HG02852 (cell line): ENCODE data around the gene RNF166.

Experiments
- ATAC-seq: cut with Tn5 transposase; IDR thresholded peaks from one replicate; pipeline ENCODE4 v1.9.1; 2021; ENCODE audit warnings: mild to moderate bottlenecking, moderate library complexity; ENCODE audit not compliant: unreplicated experiment

The RNF166 gene, protein sequence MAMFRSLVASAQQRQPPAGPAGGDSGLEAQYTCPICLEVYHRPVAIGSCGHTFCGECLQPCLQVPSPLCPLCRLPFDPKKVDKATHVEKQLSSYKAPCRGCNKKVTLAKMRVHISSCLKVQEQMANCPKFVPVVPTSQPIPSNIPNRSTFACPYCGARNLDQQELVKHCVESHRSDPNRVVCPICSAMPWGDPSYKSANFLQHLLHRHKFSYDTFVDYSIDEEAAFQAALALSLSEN

DNA sequence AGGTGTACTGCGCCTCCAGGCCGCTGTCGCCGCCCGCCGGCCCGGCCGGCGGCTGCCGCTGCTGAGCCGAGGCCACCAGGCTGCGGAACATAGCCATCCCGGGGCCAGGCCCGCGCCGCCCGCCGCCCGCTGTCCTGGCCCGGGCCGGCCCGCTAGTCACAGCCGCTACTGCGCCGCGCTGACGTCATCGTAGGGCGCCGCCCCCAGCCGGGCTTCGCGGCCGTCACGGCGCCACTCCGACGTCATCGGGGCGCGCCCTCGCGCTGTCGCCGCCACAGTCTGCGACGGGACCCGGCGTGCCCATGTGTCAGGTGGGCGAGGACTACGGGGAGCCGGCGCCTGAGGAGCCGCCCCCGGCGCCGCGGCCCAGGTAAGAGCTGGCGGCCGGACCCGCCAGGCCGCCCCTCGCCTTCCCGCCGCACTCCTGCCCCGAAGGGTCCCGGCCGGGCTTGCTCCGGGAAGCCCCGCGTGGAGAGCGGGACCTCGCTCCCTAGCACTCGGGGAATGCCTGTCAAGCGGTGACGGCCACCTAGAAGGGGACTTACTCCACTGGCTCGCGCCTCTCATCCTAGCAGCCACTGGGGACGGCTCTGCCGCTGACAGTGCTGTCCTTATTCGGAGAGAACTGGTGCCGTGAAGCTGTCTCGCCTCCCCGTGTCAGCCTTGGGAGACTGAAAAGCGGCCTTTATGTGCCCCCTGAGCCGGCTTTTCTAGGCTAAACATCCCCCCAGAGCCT, at the start of gene RNF166, which contains the start of gene CTU2:
Gene RNF166, minus strand, starts transcription at position 180 of the 736 bp plus-strand sequence. Its CDS starts 83 bp downstream, at position 97.
Gene CTU2, plus strand, starts transcription at position 275 of the 736 bp plus-strand sequence. Its CDS starts 28 bp downstream, at position 303.
- ATAC-seq = peak; percentile 67

DNA sequence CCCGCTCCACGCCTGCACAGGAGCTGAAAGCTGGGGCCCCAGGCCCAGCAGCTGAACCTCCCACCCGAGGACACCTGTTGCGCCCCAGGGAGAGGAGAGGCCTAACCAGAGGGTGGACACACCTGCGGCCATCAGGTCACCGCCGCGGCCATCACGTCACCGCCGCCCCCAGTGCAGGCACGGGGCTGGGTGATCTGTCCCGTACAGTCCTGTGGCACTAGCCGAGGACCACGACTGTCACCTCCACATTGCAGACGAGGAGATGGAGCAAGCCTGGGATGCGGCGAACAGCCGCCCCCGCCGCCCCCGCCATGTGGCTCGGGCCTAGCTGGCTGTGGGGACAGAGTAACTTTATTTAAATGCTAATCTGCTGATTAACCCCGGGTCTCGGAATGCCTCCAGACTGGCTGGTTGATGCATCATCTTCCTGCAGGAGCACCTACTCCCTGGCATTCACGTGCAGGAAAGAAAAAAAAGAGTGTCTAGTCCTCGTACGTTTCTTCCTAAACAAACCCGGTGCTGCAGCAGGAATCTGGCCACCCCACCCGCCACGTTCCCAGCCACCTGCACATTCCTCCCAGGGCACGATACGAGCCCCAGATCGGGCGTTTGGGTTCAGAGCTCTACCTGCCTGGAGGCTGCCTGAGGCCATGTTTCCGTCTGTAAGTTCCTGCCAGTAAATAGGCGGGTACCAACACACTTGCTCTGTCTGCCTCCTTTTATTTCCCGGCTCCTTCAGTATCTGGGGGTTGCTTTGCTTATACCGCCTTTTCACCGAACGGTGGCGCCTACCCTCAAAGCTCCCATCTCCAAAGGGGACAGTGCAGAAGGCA, 48.9 kb upstream of the RNF166 start:
- no peak for ATAC-seq

DNA sequence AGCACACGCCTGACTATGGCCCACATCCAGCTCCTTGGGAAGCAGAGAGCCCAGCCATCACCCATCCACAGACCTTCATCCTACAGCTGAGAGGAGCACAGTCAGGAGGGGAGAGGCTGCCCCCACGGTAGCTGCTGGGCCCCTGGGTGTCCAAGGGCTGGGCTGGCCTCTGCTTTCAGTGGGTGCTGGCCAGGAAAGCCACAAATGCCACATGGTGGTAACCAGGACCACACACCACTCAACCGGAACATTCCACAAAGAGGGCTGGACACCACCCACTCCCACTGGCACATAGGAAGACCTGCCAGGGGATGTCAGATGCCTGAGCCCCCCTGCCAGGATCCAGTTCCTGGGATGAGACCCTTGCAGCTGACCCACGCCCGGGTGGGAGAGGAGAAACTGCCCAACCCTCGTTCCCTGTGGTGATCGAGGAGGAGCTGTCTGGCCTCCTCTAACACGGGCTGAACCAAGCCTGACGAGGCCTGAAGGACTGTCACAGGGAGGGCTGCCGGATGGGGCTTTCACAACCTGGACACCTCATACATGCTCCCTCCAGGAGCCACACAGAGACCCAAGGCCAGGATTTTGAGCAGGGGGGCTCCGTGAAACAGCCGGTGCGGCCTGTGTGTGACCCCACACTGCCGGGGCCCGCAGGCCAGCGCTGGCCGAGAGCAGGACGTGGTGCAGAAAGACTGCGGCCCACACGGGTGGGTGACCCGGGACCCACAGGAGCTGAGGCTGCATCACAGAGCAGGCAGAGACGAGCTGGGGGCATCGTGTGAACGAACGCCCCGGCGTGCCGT, 48.1 kb upstream of the RNF166 start:
- ATAC-seq = no peak

DNA sequence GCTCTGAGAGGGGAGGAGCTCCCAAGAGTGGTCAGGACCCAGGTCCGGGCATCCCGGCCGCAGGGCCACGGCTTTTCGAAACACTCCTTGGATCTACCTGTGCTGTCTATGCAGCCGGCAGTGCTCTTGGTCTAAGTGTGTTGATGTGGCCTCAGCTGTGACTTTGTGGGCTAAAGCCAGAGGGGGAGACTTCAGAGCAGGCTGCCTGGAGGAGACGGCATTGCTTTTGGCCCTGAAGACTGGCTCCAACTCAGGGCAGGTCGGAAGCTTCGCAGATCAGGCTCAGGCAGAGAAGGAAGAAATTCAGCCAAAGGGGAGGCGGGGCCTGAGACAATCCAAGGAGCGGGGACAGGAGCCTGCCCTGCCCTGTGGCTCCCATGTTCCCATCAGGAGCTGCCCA, 47.4 kb upstream of the RNF166 start:
- no peak for ATAC-seq

DNA sequence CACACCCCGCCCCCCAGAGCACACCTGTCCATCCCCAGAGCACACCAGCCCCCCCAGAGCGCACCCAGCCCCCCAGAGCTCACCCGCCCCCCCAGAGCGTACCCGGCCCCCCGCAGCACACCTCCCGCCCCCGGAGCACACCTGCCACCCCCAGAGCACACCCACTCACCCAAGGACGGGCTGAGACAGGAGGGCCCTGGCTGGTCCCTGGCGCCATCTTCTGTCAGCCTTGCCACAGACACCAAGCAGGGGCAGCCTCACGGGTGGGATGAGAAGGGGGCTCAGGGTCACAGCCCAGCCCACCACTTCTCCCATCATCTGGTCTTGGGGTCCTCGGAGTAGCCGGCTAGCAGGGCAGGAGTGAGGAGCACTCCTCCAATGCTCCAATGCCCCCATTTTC, 47.0 kb upstream of the RNF166 start:
- ATAC-seq = no peak

DNA sequence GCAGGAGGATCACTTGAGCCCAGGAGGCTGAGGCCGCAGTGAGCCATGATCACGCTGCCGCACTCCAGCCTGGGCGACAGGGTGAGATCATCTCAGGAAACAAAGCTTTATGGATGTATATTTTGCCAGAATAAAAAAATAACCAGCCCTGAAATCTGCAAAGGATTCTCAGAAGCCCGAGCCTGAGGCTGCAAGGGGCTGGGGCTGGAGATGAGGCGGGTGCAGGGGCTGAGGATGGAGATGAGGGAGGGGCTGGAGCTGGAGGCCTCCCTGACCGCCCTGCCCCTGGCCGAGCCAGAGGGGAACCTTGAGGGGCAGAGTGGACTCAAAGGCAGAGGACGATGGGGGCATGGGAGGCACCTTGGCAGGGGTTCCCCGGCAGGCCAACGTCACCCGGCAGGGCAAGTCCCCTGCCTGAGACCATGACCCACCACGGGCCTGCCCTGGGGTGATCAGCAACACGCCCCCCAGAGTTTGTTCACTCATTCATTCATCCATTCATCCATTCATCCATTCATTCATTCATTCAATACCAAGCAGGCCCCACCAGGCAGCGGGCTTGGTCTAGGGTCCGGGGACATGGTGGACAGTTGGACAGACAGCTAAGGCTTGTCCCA, 46.3 kb upstream of the RNF166 start:
- no peak for ATAC-seq

DNA sequence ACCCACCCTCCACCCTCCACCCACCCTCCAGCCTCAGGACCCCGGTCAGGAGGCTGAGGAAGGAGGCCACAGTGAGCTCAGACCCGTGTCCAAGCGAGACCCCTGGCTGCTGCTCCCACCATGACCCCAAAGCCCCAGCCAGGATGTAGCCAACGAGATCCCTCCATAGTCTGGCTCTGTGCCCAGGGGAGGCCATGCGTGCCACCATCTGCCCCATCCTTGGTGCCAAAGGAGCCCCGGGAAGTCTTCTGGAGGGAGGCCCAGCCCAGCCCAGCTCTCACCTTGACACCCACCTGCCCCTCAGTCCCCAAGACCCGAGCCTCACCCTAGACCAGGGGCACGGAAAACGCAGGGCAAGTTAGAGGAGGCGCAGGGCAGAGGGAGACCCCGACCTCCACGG, 44.6 kb upstream of the RNF166 start:
- no peak for ATAC-seq

DNA sequence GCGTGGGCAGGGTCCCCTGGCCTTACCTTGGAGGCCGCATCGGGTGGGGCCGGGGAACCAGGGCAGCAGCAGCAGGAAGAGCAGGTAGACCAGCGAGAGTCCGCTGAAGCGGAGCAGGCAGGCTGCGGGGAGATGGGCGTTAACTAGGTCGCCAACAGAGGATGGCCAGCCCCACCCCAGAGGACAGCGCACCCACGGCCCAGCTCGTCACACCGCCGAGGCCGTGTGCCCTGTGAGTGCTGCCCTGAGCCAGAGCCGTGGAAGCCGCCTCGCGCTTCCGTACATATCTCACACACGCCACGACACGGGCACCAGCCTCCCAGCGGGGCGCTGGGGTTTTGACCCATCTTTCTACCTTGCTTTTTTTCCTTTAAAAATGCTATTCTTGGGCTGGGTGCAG, 43.1 kb upstream of the RNF166 start:
- ATAC-seq = no peak

DNA sequence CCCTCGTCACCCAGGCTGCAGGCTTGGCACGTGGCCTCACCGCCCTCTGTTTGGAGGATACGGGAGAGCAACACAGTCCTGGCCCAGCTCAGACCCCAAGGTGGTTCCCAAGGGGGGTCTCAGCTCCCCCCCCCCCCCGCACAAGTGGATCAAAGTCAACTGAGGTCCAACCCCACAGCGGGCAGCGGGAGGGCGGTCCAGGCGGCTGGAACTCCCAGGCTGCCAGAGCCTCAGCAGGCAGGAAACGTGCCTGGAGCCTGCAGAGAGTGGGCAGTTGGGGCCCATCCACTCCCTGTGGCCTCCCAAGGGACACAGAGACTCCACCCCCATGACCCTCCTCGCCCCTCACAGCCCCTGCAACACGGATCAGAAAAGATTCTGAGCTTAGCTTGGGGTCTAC, 42.2 kb upstream of the RNF166 start:
- ATAC-seq = no peak

DNA sequence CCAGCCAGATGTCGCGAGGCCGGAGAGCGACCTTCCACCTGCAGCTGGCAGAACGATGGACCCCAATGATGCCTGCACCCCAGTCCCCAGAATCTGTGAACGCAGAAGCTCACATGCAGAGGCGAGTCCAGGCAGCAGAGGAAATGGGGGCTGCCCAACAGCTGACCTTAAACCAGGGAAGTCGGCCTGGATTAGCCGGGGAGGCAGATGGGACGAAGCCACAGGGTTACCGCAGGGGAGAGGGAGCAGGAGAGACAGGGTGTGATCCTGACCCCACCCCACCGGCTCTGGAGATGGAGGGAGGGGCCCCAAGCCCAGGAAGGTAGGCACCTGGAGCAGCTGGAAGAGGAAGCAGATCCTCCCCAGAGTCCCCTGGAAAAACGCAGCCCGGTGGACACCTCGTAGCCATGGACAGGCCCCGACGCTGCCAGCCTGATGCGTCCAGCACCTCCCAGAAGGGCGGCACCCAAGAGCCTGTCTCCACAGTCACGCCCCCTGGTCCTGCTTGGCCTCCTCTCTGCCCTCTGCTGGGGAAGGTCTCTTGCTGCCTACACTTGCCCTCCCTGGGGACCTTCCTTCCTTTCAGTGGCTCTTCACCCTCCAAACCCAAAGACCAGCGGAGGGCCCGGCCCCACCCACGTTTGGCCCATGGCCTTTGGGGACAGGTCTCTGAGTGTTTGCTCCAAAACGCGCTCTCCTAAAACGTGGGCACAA, 41.5 kb upstream of the RNF166 start:
- no peak for ATAC-seq

DNA sequence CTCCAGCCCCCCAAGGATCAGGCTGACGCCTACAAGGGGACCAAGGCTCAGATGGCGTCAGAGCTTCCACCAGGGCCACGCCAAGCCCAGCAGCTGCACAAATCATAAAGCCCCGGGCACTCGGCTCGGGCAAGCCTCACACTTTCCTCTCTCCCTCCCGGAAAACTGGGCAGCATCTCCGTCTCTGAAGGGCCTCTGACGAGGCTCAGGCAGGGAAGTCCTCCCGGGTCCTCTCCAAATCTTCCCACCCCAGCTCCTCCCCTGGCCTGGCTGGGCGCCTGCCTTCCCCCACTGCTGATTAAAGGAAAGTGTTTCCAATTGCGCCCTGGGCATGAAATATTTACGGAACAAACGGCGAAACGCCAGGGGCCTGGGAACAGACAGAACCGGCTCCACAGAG, 40.3 kb upstream of the RNF166 start:
- no peak for ATAC-seq

DNA sequence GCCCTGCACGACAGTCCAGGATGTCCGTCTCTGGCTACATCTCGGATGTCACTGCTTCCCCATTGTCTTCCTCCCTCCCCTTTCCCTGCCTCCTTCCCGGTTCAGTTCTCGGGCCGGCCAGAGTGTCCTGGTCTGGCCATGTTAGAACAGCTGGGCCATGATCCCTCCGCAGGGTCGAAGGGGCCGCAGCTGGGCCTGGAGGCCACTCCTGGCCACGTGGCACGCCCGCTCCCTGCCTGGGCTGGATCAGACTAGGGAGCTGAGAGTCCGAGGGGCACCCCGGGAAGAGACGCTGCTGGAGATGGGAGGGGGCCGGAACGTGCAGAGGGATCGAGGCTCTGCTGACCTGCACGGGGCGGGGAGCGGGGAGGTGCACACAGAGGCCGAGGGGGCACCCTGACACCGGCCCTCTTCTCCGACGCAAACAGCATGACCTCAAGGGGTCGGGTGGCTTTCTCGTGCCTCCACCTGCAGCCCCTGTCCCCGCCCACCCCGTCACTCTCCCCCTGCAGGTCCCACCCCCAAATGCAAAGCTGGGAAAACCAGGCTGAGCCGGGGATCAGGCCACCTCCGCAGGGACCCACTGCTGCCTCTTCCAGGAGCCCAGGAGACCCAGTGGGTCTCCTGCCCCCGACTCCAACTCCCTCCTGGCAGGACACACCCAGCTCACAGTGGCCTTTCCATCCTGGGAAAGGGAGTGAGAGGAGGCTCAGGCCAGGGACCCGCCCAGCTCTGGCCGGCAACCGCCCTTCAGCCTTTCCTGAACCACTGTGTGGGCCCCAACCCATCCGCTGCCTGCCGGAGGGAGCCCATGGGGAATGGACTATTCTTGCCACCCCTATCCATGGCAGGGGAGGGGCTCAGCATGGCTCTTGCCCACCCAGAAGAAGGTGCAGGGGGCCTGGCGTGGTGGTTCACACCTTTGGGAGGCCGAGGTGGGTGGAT, 38.6 kb upstream of the RNF166 start:
- ATAC-seq = no peak

DNA sequence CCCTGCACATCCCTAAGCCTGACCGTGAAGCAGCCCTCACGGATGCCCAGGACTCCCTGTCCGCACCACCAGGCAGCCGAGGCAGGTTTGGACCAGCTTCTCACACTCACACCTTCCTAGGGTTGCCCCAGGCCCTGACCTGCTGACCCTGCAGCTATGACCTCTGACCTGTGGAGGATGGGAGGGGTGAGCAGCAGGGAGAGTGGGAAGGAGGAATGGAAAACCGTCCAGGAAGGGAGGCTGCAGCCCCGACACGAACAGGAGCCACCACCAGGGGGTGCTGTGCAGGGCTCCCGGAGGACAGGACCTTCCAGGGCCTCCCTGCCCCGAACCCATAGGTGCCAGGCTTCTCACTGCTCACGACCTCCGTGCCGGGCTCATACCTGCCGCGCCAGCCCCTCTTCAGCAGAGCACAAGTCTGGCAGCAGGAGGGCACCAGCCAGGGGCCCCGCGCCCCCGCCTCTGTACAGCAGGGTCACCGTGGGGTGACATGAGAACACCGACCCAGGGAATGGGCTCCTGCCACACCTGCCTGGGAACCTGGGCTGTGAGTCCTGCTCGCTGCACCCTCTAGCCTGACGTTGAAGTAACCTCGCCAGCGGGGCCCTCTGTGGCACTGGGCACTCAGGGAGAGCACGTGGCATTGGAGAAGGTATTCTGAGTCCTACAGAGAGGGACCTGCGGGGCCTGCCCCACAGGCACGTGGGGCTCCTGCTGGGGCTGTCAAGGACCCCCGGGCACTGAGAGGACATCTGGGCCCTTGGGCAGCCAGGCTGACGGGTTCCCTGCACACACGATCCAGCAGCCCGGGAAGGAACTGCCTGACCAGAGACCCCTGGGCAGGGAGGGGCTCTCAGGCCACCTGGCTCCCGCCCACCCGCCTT, 37.7 kb upstream of the RNF166 start:
- ATAC-seq = no peak

DNA sequence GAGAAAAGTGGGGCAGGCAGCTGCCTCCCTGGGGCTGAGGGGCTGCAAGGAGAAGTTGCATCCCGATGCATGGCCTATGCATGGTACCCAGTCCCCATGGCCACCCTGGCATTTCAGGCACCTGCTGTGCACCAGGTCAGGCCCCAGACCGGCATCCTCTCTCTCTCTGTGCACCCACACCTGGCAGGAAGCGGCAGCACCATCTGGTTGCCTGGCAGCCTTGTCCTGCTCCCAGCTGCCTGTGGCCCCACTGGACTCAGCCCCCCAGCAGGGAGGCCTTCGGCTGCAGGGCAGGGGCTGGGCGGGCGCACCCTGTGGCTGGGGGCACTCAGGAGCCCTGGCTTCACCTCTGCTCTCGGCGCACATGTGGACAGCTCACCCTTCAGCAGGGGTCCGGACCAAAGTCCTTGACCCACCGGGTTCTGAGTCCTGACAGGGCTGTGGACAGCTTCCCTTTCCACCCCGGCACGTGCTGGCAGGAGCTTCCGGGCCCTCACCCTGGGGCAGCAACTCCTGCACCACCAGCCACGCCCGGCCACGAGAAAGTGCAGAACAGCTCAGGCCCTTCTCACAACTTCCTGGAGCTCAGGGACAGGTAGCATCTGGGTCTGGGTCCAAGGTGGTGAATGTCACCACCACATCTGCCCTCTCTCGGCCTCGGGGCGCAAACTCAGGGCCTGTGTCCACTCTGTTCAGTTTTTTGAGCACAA, 36.8 kb upstream of the RNF166 start:
- ATAC-seq = no peak

DNA sequence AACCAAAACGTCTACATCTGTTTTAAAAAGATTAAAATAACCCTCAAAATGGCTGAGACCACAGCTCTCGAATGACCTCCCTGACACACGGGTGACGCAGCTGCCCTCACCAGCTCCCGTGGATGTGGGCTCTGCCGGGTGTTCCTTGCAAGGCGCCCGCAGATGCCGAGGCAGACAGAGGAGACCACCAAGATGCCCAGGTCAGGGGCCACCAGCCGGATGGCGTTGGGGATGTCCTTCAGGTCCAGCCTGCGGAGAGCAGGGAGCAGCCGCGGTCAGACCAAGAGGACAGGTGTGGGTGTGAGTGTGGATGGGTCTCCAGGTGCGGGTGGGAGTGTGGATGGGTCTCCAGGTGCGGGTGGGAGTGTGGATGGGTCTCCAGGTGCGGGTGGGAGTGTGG, 35.2 kb upstream of the RNF166 start:
- no peak for ATAC-seq

DNA sequence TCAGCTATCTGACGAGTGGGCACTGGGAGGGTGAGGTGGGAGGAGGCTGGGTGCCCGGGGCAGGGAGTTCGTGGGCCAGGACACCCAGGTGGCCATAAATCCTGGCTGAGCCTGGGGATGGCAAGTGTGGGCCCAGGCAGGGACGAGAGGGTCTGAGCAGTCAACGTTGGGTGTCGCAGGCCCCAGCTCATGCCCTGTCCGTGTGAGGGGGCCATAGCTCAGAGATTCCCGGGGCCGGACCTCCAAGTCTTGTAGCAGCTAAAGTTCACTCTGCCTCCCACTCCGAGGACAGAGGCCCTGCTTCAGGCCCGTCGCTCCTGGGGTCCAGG, 34.5 kb upstream of the RNF166 start:
- no peak for ATAC-seq
